ELF-1 (cell line): ENCODE measurements around the gene ST6GALNAC5.

Experiments
- DNase-seq: peaks from one replicate; pipeline ENCODE4 v3.0.0-alpha.2; 2016; ENCODE audit warnings: low read depth, low spot score

Gene ST6GALNAC5

GRCh38 chr1:77047978-77048614 lies 180.8 kb downstream of the ST6GALNAC5 start:
- no peak for DNase-seq

- no peak for DNase-seq
Measured at GRCh38 chr1:77048615-77049005, 181.3 kb downstream of the ST6GALNAC5 start.

GRCh38 chr1:77051425-77051824 lies 184.1 kb downstream of the ST6GALNAC5 start:
- no peak for DNase-seq

- DNase-seq = no peak
Measured at GRCh38 chr1:77056525-77056924, 189.2 kb downstream of the ST6GALNAC5 start.

- no peak for DNase-seq
Measured at GRCh38 chr1:77057994-77058585, 190.8 kb downstream of the ST6GALNAC5 start.

GRCh38 chr1:77060000-77060399 lies 192.7 kb downstream of the ST6GALNAC5 start:
- peak; percentile 16 for DNase-seq

GRCh38 chr1:77061162-77061561 lies 193.9 kb downstream of the ST6GALNAC5 start:
- no peak for DNase-seq

GRCh38 chr1:77063118-77063517 lies 195.8 kb downstream of the ST6GALNAC5 start:
- no peak for DNase-seq

GRCh38 chr1:77064246-77064645 lies 197.0 kb downstream of the ST6GALNAC5 start:
- DNase-seq = no peak

- no peak for DNase-seq
Measured at GRCh38 chr1:77065693-77066342, 198.5 kb downstream of the ST6GALNAC5 start.

- no peak for DNase-seq
Measured at GRCh38 chr1:77068013-77068412, 200.7 kb downstream of the ST6GALNAC5 start.

GRCh38 chr1:77076759-77077158 lies 209.5 kb downstream of the ST6GALNAC5 start:
- no peak for DNase-seq

- peak; percentile 17 for DNase-seq
Measured at GRCh38 chr1:77081834-77082233, 214.6 kb downstream of the ST6GALNAC5 start.

GRCh38 chr1:77084457-77084856 lies 217.2 kb downstream of the ST6GALNAC5 start:
- peak; percentile 12 for DNase-seq

- no peak for DNase-seq
Measured at GRCh38 chr1:77085109-77085508, 217.8 kb downstream of the ST6GALNAC5 start.

GRCh38 chr1:77089756-77090155 lies 222.5 kb downstream of the ST6GALNAC5 start:
- DNase-seq = no peak

- no peak for DNase-seq
Measured at GRCh38 chr1:77095236-77095635, 228.0 kb downstream of the ST6GALNAC5 start.

GRCh38 chr1:77096496-77097255 lies 229.4 kb downstream of the ST6GALNAC5 start:
- DNase-seq = no peak

GRCh38 chr1:77100875-77101274 lies 233.6 kb downstream of the ST6GALNAC5 start:
- no peak for DNase-seq

GRCh38 chr1:77103486-77103885 lies 236.2 kb downstream of the ST6GALNAC5 start:
- DNase-seq = no peak

GRCh38 chr1:77104672-77105071 lies 237.4 kb downstream of the ST6GALNAC5 start:
- no peak for DNase-seq
